ENCODE results near the gene MPRIP. TPM values are rescaled to one million over a fixed set of nuclear protein-coding genes. Genes with fewer than 3 reads are reported as not detected.

Gene MPRIP
- total RNA-seq, 2 donors from 2014 or later = 235 to 252 TPM

DNA sequence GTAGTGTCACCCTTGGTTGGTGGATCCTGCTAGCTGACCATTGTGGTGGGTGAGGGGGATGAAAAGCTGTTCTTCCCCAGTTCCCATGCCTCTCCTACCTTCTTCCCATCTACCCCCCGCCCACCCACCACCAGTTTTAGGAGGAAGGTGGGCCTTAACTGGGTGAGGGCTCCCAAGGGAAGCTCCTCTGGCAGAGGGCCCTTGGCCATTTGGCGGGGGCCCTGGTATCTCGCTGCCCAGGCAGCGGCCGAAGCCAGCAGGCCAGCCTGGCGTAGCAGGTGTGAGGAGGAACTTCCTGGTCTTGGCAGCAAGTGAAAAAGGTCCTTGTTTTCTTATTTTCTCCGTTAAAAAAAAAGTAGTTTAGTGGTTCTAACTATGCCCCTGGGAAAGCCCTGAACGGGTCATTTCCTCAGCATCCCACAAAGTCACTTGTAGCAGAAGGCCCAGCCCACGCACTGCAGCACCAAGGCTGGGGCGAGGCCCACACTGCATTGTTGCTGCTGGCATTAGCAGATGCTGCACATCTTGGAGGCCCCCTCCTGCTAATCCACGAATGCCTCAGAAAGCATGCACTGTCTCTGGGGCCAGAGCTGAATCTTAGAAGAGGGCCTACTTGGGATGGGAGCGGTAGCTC lies 72.5 kb downstream of the MPRIP start:
- H3K4me1 ChIP-seq (ENCODE audit: control insufficient read depth in 1 of 2, low read depth in 2 of 2) = peaks cover 33 to 59% of the 10 kb centered on the region in 2 donors

DNA sequence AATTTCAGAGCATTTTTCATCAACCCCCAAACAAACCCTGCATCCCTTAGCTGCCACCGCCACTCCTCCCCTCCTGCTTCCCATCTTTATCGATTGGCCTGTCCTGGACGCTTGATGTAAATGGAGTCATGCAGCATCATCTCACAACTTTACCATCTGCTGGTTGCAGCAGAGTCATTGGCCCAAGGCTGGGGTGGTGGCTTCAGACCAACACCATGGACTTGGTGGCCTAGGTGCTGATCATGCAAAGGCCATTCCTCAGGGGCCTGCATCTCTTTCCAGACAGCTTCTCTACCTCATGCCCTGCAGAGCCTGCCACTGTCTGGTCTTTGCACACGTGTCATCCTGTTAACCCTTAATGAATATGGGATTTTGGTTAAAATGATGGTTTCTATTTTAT lies 73.4 kb downstream of the MPRIP start:
- Histone ChIP-seq H3K4me3 (no peak overlapping the region), H3K27ac (no peak overlapping the region), H3K27me3 (replicated peaks; ENCODE audit: insufficient read depth) (no peaks in the 10 kb centered on the region), H3K4me1 (ENCODE audit: control insufficient read depth in 1 of 2, low read depth in 2 of 2) (peaks cover 39 to 63% of the 10 kb centered on the region in 2 donors), H3K9me3 (no peaks in the 10 kb centered on the region), H3K36me3 (no peaks in the 10 kb centered on the region)
- TF ChIP-seq, protein P1, sequence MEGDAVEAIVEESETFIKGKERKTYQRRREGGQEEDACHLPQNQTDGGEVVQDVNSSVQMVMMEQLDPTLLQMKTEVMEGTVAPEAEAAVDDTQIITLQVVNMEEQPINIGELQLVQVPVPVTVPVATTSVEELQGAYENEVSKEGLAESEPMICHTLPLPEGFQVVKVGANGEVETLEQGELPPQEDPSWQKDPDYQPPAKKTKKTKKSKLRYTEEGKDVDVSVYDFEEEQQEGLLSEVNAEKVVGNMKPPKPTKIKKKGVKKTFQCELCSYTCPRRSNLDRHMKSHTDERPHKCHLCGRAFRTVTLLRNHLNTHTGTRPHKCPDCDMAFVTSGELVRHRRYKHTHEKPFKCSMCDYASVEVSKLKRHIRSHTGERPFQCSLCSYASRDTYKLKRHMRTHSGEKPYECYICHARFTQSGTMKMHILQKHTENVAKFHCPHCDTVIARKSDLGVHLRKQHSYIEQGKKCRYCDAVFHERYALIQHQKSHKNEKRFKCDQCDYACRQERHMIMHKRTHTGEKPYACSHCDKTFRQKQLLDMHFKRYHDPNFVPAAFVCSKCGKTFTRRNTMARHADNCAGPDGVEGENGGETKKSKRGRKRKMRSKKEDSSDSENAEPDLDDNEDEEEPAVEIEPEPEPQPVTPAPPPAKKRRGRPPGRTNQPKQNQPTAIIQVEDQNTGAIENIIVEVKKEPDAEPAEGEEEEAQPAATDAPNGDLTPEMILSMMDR (IDR thresholded peaks at IDR 0.05) = no peak
- no peak for DNase-seq (ENCODE audit: low spot score)
- no peak for ATAC-seq (ENCODE audit: insufficient number of reproducible peaks, low FRiP score, low read depth)

More for the DNA sequence above, 72.5 kb downstream of the MPRIP start:
- Histone ChIP-seq H3K36me3 (no peaks in the 10 kb centered on the region), H3K9me3 (no peaks in the 10 kb centered on the region), H3K4me3 (no peak overlapping the region), H3K27ac (peak overlapping the region; percentile 29 to 37), H3K27me3 (replicated peaks; ENCODE audit: insufficient read depth) (no peaks in the 10 kb centered on the region)
- TF ChIP-seq, protein P1 (IDR thresholded peaks at IDR 0.05) = no peak
- DNase-seq (ENCODE audit: low spot score) (no peak), ATAC-seq (ENCODE audit: insufficient number of reproducible peaks, low FRiP score, low read depth) (no peak)

DNA sequence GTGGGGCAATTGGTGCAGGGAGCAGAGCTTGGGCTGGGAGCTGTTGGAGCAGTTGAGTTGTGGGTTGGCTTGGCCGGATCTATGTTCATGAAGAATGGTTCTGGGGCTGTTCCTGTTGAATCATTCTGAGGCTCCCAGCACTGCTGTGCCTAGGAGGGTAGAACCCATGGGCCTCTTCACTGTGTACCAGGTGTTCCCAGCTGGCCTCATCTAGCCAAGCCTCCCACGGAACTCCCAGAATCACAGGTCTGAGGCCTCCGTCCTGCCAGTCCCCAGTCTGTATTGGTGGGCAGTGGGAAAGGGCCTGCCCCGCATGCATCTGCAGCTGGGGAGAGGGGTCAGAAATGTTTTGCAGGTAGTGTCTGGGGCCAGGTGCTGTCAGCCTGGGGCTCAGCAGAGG lies 74.1 kb downstream of the MPRIP start:
- ATAC-seq (ENCODE audit: insufficient number of reproducible peaks, low FRiP score, low read depth) (no peak), DNase-seq (ENCODE audit: low spot score) (no peak)
- peaks cover 39 to 70% of the 10 kb centered on the region in 2 donors for H3K4me1 ChIP-seq (ENCODE audit: control insufficient read depth in 1 of 2, low read depth in 2 of 2)
- H3K9me3 ChIP-seq = no peaks in the 10 kb centered on the region
- no peak overlapping the region for H3K4me3 ChIP-seq
- H3K27me3 ChIP-seq (replicated peaks; ENCODE audit: insufficient read depth) = no peaks in the 10 kb centered on the region
- no peaks in the 10 kb centered on the region for H3K36me3 ChIP-seq
- no peak overlapping the region for H3K27ac ChIP-seq
- TF ChIP-seq, protein P1 (IDR thresholded peaks at IDR 0.05) = no peak

DNA sequence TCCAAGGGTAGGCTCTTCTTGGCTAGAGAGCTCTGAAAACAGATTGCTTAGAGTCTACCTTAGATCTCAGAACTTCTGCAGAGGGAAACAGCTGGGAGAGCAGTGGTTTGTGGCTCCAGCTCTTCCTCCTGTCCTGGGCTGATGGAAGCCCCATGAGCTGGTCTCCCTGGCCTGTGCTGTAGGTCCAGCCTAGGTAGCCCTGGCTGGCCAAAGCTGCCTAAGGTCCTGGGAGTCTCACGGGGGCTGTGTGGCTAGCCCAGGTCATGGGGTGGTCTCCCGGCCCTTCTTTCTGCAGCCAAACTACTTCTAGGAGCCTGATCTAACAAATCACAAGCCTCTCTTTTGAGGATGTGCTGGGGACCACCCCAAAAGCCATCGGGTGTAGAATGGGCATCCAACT lies 75.7 kb downstream of the MPRIP start:
- TF ChIP-seq, protein P1 (IDR thresholded peaks at IDR 0.05) = no peak
- ATAC-seq (ENCODE audit: insufficient number of reproducible peaks, low FRiP score, low read depth) (no peak), DNase-seq (ENCODE audit: low spot score) (no peak)
- no peaks in the 10 kb centered on the region for H3K27me3 ChIP-seq (replicated peaks; ENCODE audit: insufficient read depth)
- peak overlapping the region in 1 of 2 donors; percentile 29 for H3K27ac ChIP-seq
- H3K4me1 ChIP-seq (ENCODE audit: control insufficient read depth in 1 of 2, low read depth in 2 of 2) = peaks cover 39 to 71% of the 10 kb centered on the region in 2 donors
- H3K9me3 ChIP-seq = no peaks in the 10 kb centered on the region
- H3K4me3 ChIP-seq = no peak overlapping the region
- H3K36me3 ChIP-seq = no peaks in the 10 kb centered on the region

DNA sequence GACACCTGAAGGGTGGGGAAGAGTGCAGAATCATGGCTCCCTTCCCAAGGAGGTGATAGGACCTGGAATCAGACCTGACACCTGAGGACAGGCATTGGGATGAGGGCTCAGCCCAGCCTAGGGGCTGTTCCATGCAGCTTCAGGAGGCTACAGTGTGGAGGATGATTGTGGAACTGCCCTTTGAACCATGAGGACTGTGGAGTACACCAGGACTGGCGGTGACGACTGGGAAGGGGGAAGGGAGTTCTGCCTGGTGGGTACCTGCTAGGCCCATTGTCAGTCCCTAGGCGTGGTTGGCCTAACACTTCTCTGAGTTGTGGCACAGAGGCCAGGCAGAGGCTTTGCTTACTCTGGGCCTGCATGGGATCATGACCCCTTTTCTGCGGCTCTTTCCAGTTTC lies 76.1 kb downstream of the MPRIP start:
- Histone ChIP-seq H3K27me3 (replicated peaks; ENCODE audit: insufficient read depth) (no peaks in the 10 kb centered on the region), H3K36me3 (no peaks in the 10 kb centered on the region), H3K27ac (peak overlapping the region; percentile 24 to 29), H3K9me3 (no peaks in the 10 kb centered on the region), H3K4me3 (no peak overlapping the region), H3K4me1 (ENCODE audit: control insufficient read depth in 1 of 2, low read depth in 2 of 2) (peaks cover 39 to 71% of the 10 kb centered on the region in 2 donors)
- ATAC-seq (ENCODE audit: insufficient number of reproducible peaks, low FRiP score, low read depth) (no peak), DNase-seq (ENCODE audit: low spot score) (no peak)
- TF ChIP-seq, protein P1 (IDR thresholded peaks at IDR 0.05) = no peak
